ENCODE data around the gene HNRNPCL4.
"Not testable (repeated sequence)": the region's sequence is repeated elsewhere in the genome, so short reads cannot be mapped to it uniquely, and the experiment has no call there.

The HNRNPCL4 gene

DNA sequence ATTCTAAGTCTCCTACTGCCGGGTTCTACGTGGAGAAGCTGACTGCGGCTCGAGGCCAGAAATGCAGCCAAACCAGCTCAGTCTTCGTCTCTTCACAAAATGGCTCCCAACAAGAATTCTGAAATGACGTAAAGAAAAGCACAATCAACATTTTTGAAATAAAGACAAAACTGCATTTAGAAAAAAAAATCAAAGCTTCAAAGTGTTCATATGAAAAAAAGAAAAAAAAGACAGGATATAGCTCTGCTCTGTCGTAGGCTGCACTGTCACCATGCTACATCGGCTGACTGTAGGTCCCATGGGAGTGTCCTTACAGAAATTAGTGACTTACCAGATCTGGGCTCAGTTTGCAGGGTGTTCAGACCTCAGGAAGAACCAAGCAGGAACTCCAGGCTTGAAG, at the start of gene HNRNPCL4:
Gene HNRNPCL4 (minus strand): TSS at position 101 of the 400 bp plus-strand sequence. CDS start 164 bp downstream, outside the sequence.
- DNase-seq (ENCODE audit: low read depth in 1 of 2, low spot score in 1 of 2) = not testable (repeated sequence)

DNA sequence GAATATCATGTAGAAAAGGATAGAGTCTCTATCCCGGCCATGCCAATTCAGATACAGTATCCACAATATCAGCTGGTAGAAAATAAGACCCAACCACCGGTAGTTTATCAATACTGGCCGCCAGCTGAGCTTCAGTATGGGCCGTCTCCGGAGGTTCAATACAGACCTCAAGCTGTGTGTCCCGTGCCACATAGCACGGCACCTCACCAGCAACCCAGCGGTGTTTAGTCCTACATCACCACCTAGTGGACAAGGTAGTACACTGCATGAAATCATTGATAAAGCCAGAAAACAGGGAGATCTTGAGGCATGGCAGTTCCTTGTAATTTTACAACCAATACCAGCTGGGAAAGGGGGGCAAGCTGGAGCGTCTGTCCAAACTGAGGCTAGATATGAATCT, 43.3 kb upstream of the HNRNPCL4 start:
- DNase-seq (ENCODE audit: low read depth in 1 of 2, low spot score in 1 of 2) = not testable (repeated sequence)

DNA sequence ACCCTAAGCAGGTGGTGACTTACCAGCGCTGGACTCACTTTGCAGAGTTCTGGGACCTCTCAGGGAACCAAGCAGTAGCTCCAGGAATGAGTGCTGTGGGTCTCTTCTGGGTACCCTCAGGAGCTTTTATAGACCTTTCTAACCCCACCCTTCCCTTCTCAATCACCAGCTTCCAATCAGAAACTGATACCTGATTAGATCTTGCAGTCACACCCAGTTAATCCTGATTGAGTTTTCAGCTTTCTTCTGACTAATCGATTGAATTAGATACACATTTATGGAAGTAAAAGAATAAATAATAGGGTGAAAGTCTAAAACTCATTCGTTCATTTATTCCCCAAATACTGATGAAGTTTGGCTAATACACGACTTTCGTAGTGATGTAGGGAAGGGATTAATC, 35.9 kb upstream of the HNRNPCL4 start, which contains the start of gene PRAMEF13:
Gene PRAMEF13 (minus strand): TSS at position 101 of the 400 bp plus-strand sequence. CDS start 1,820 bp downstream, outside the sequence.
- not testable (repeated sequence) for DNase-seq (ENCODE audit: low read depth in 1 of 2, low spot score in 1 of 2)

DNA sequence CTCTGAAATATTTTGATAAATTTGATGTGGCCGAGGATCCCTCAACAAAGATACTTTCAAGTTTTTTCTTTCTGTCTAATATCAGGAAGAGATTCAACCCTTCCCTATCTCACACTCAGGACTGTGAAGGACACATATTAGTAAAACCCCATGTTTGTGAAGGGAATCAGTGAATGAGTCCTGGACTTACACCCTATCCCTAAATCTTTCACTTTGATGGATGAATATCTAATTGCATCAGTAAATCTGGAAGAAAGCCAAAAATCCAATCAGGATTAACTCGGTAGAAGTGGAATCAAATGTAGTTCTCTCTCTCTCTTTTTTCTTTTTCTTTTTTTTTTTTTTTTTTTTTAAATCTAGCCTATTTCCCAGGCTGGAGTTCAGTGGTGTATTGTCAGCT, 6.1 kb upstream of the HNRNPCL4 start, which contains the start of gene PRAMEF9:
Gene PRAMEF9 (plus strand): TSS at position 301 of the 400 bp plus-strand sequence. CDS start 3,433 bp downstream, outside the sequence.
- not testable (repeated sequence) for DNase-seq (ENCODE audit: low read depth in 1 of 2, low spot score in 1 of 2)

DNA sequence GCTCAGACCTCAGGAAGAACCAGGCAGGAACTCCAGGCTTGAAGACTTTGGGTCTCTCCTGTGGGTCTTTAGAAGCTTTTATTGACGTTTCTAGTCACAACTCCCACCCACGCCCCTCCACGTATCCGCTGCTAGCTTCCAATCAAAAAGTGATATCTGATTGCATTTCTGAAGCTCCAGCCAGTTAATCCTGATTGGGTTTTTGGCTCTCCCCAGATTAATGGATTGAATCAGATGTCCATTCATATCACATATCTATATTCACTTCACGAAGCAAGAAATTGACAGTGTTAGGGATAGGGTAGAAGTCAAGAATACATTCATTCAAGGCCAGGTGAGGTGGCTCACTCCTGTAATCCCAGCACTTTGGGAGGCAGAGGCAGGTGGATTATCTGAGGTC, 9.5 kb downstream of the HNRNPCL4 start, which contains the start of gene PRAMEF26:
Gene PRAMEF26 (minus strand): TSS at position 101 of the 400 bp plus-strand sequence. CDS start 2,914 bp downstream, outside the sequence.
- DNase-seq (ENCODE audit: low read depth in 1 of 2, low spot score in 1 of 2) = not testable (repeated sequence)

DNA sequence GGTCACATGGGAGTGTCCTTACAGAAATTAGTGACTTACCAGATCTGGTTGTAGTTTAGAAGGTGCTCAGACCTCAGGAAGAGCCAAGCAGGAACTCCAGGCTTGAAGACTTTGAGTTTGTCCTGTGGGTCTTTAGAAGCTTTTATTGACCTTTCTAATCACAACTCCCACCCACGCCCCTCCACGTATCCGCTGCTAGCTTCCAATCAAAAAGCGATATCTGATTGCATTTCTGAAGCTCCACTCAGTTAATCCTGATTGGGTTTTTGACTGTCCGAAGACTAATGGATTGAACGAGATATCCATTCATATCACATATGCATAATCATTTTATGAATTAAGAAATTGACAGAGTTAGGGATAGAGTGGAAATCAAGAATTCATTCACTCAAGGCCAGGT, 48.7 kb downstream of the HNRNPCL4 start, which contains the start of gene HNRNPCL2:
Gene HNRNPCL2 (minus strand): TSS at position 101 of the 400 bp plus-strand sequence. CDS start 454 bp downstream, outside the sequence.
- DNase-seq (ENCODE audit: low read depth in 1 of 2, low spot score in 1 of 2) = not testable (repeated sequence)
